HG02623 (cell line): ENCODE data around the gene CPNE4.

Source experiments
- ATAC-seq: cut with Tn5 transposase; IDR thresholded peaks from one replicate; pipeline ENCODE4 v1.9.1; 2021; ENCODE audit warnings: moderate library complexity; ENCODE audit not compliant: unreplicated experiment

The CPNE4 gene

GRCh38 chr3:131705558-131706051 is 329.2 kb downstream of the CPNE4 start:
- peak; percentile 75 for ATAC-seq

- ATAC-seq = no peak
These were observed 329.7 kb downstream of the CPNE4 start for GRCh38 chr3:131705099-131705498.

DNA sequence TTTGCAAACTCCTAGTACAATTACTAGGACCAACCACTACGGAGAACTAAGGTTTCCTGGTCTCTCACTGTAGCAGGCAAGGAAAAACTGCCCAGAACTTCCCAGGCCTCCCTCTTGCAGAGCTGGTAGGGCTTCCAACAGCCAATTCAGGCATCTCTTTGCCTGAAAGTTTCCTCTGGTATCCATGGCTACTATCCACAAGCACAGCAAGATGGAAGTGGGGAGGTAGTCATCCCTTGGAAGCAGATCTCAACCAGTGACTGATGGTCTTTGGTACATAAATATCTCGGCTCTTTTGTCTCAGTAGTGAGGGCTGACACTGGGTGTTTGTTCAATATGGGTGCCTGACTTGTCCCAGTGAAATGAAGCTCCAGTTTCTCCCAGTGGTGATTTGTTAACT is 330.7 kb downstream of the CPNE4 start:
- no peak for ATAC-seq

DNA sequence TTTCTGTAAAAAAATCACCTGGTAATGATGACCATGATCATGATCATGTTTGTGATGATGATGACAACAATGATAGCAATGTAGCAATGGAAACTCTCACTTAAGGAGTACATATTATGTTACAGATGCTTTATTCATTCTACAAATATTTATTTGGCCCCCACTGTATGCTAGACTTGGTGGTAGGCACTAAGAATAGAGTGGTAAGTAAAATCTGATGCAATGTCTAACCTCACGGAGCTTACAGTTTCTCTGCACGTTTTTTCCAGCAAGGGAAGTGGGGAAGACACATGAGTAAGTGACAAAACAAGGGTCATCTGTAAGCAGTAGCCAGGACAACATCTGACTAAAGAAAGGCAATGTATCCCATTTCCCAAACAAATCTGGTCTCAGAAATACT is 332.7 kb downstream of the CPNE4 start:
- no peak for ATAC-seq

DNA sequence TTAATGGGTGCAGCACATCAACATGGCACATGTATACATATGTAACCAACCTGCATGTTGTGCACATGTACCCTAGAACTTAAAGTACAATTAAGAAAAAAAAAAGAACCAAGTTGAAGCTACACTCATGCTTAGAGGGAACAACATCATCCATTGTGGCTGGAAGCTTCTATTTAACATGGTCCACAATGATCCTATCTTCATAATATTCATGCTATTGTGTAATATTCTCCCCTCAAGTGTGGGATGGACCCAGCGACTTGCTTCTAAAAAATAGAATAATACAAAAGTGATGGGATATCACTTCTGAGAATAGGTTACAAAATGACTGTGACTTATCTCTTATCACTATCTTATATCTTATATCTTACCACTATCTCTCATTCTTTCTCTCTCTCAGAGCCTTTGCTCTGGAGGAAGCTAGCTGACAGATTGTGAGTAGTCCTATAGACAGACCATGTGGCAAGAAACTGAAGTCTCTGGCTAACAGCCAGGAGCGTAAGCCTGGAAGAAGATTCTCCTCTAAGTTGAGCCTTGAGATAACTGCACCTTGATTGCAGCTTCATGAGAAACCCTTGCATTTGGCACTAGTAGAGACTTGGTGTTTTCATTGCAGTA is 333.6 kb downstream of the CPNE4 start:
- no peak for ATAC-seq

- ATAC-seq = no peak
These were observed 335.8 kb downstream of the CPNE4 start for GRCh38 chr3:131699001-131699400.

DNA sequence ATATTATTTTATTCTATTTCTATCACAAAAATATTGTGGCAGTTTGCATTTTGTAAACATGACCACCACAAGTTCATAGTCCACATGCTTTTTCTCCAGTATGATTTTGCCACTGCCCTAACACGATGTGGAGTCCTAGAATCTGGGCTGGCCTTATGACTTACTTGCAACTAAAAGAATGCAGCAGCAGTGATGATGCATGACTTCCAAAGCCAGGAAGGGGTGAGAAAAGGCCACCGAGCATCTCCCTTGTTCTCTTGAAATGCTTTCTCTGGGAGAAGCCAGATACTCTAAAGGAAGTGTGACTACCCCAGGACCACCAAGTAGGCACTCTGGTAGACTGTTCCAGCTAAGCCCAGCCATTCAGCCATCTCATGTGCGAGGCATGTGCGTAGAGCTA is 340.4 kb downstream of the CPNE4 start:
- no peak for ATAC-seq

GRCh38 chr3:131692356-131692755 is 342.5 kb downstream of the CPNE4 start:
- ATAC-seq = no peak

DNA sequence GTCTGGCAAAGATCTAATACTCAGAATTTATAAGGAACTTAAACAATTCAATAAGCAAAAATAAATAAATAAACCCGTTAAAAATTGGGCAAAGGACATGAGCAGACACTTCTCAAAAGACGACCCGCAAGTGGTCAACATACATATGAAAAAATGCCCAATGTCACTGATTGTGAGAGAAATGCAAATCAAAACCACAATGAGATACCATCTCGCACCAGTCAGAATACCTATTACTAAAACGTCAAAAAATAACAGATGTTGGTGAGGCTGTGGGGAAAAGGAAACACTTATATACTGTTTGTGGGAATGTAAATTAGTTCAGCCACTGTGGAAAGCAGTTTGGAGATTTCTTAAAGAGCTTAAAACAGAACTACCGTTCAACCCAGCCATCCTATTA is 344.0 kb downstream of the CPNE4 start:
- ATAC-seq = no peak

GRCh38 chr3:131688370-131688769 is 346.4 kb downstream of the CPNE4 start:
- no peak for ATAC-seq

- ATAC-seq = no peak
These were observed 365.2 kb downstream of the CPNE4 start for GRCh38 chr3:131669600-131669999.

DNA sequence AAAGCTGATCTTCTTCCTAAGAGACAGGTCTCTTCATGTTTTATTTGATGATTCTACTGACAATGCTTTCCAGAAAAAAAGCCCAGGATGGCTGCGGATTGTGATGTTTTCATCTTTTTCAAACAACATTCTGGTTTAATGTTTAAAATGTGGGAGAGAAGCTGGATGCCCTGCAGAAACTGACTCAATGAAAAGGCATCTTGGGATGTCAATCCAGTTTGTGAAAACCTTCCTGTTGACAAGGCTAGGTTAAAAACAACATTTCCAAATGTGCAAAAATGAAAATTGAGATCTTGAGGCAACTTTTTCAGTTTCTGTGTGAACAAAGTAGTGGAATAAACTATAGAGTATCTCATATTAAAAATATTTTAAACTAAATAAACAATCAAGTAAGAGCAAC is 376.0 kb downstream of the CPNE4 start:
- ATAC-seq = no peak

DNA sequence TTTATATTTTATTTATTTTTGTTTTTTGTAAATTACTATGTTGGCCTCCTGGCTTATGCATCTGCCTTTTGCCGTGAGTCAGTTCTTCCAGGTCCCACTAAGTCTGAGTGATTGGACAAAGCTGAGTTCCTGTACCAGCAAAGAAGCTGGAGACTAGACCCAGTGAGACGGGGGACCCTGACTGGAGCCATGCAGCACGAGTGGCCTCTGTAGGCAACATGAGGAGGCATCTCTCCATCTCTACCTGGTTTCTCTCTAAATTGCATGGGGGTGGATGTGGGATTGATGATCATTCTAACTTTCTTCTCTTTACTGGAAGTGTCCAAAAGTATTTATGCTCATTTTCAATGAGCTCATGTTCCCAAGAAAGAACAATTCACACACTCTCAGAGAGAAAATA is 376.7 kb downstream of the CPNE4 start:
- ATAC-seq = no peak

- ATAC-seq = no peak
These were observed 379.6 kb downstream of the CPNE4 start for GRCh38 chr3:131655070-131655690.

DNA sequence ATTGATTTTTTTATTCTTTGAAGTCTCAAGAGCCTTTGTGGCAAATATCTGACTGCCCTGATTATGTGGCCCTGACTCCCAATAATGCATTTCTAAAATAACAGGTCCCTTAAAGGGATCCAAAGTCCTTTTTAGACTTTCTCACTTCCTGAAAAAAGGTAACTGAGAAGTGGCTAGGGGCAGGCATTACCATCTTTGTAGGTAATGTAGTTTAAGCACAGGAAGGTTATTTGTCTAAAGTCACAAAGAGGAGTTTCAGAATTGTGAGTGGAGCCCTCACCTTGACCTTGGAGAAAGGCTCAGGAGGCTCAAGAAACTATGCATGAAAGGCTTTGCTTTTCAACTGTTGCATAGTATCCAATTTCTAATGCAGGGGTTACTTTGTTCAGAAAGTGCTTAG is 389.2 kb downstream of the CPNE4 start:
- ATAC-seq = no peak

- no peak for ATAC-seq
These were observed 398.5 kb downstream of the CPNE4 start for GRCh38 chr3:131636266-131636775.

- ATAC-seq = no peak
These were observed 404.0 kb downstream of the CPNE4 start for GRCh38 chr3:131630807-131631206.

DNA sequence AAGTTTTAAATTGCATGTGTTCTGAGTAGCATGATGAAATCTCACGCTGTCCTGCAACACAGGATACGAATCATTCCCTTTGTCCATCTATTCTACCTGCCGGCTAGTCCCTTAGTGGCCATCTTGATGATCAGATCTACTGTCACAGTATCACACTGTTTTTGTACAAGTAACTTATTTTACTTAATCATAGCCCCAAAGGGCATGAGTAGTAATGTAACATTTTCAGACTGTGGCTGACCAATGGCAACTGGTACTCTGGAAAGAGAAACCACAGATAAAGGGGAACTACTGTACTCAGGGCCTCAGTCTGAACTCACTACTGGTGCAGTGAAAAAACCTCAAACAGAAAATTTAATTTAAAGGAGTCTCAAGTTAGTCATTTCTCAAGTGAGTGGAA is 404.7 kb downstream of the CPNE4 start:
- ATAC-seq = peak; percentile 96

- ATAC-seq = no peak
These were observed 411.4 kb downstream of the CPNE4 start for GRCh38 chr3:131623431-131623830.

- ATAC-seq = no peak
These were observed 412.1 kb downstream of the CPNE4 start for GRCh38 chr3:131622726-131623125.

DNA sequence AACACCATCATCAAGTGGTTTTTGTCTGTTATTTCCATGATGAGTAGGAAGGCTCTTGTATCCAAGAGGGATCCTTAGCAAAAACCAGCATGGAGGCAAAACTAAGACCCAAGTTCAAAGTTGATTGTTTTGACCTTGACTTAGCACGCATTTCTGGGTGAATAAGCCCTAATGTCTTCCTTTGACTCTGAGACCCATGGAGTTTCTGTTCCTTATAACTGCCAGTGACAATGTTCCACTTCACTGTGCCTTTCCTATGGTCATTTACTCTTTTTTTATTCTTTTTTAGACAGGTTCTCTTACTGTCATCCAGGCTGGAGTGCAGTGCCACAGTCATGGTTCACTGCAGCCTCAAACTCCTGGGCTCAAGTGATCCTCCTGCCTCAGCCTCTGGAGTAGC is 413.8 kb downstream of the CPNE4 start:
- no peak for ATAC-seq

GRCh38 chr3:131619821-131620220 is 415.0 kb downstream of the CPNE4 start:
- ATAC-seq = no peak

- ATAC-seq = no peak
These were observed 418.1 kb downstream of the CPNE4 start for GRCh38 chr3:131616719-131617118.
